ENCODE data around the gene PRR14.
A peak's percentile ranks its signal among the peaks of the same experiment; 100 is the strongest.

PRR14 gene

GRCh38 chr16:30655815-30656347 lies 5.1 kb downstream of the PRR14 start:
- Histone ChIP-seq H3K9ac (ENCODE audit: low read depth, low read length) (no peak overlapping the region), H3K9me3 (replicated peaks; ENCODE audit: low read length) (no peaks in the 10 kb centered on the region), H3K4me2 (ENCODE audit: low read length) (no peak overlapping the region), H3K27me3 (ENCODE audit: control insufficient read depth, insufficient read depth, low read length) (no peaks in the 10 kb centered on the region), H3K36me3 (ENCODE audit: insufficient read depth, low read length) (peaks cover 43% of the 10 kb centered on the region), H3K4me1 (ENCODE audit: control insufficient read depth, insufficient read depth, low read length) (peaks cover 26% of the 10 kb centered on the region), H3K4me3 (ENCODE audit: low read length) (no peak overlapping the region)

DNA sequence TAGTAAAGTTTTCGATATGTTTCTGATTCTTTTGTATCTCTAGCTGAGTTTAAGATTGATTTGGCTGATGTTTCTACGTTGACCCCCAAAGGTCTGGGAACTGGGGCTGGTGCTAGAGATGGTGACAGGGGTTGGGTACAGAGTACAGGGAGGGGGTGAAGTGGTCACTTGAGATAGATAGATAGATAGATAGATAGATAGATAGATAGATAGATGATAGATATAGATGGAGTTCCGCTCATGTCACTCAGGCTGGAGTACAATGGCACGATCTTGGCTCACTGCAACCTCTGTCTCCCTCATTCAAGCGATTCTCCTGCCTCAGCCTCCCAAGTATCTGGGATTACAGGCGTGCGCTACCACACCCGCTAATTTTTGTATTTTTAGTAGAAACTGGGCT lies 5.6 kb downstream of the PRR14 start:
- Histone ChIP-seq H3K9me3 (replicated peaks; ENCODE audit: low read length) (no peaks in the 10 kb centered on the region), H3K9ac (ENCODE audit: low read depth, low read length) (no peak overlapping the region), H3K4me1 (ENCODE audit: control insufficient read depth, insufficient read depth, low read length) (peaks cover 31% of the 10 kb centered on the region), H3K4me3 (ENCODE audit: low read length) (no peak overlapping the region), H3K27me3 (ENCODE audit: control insufficient read depth, insufficient read depth, low read length) (no peaks in the 10 kb centered on the region), H3K36me3 (ENCODE audit: insufficient read depth, low read length) (peaks cover 48% of the 10 kb centered on the region), H3K4me2 (ENCODE audit: low read length) (no peak overlapping the region)

GRCh38 chr16:30656974-30657865 lies 6.5 kb downstream of the PRR14 start:
- Histone ChIP-seq H3K4me2 (ENCODE audit: low read length) (peak overlapping the region; percentile 92), H3K36me3 (ENCODE audit: insufficient read depth, low read length) (peaks cover 56% of the 10 kb centered on the region), H3K4me3 (ENCODE audit: low read length) (peak overlapping the region; percentile 69), H3K27me3 (ENCODE audit: control insufficient read depth, insufficient read depth, low read length) (no peaks in the 10 kb centered on the region), H3K4me1 (ENCODE audit: control insufficient read depth, insufficient read depth, low read length) (peaks cover 29% of the 10 kb centered on the region), H3K9ac (ENCODE audit: low read depth, low read length) (peak overlapping the region; percentile 75), H3K9me3 (replicated peaks; ENCODE audit: low read length) (no peaks in the 10 kb centered on the region)

- peak within 1 kb of the TSS; percentile 95 for H3K4me3 ChIP-seq (ENCODE audit: low read length)
- peak within 1 kb of the TSS; percentile 98 for H3K9ac ChIP-seq (ENCODE audit: low read depth, low read length)
- peaks cover 23% of the 10 kb centered on the region for H3K4me1 ChIP-seq (ENCODE audit: control insufficient read depth, insufficient read depth, low read length)
- H3K27me3 ChIP-seq (ENCODE audit: control insufficient read depth, insufficient read depth, low read length), result no peaks in the 10 kb centered on the region
- peak within 1 kb of the TSS; percentile 92 for H3K4me2 ChIP-seq (ENCODE audit: low read length)
- H3K9me3 ChIP-seq (replicated peaks; ENCODE audit: low read length), result no peaks in the 10 kb centered on the region
- H3K36me3 ChIP-seq (ENCODE audit: insufficient read depth, low read length), result peaks cover 55% of the 10 kb centered on the region
These were observed 7.3 kb downstream of the PRR14 start, which contains the start of gene FBRS for GRCh38 chr16:30657866-30658730. Gene FBRS (plus strand): TSS chr16:30658431. CDS start chr16:30659519, 1,088 bp downstream.

DNA sequence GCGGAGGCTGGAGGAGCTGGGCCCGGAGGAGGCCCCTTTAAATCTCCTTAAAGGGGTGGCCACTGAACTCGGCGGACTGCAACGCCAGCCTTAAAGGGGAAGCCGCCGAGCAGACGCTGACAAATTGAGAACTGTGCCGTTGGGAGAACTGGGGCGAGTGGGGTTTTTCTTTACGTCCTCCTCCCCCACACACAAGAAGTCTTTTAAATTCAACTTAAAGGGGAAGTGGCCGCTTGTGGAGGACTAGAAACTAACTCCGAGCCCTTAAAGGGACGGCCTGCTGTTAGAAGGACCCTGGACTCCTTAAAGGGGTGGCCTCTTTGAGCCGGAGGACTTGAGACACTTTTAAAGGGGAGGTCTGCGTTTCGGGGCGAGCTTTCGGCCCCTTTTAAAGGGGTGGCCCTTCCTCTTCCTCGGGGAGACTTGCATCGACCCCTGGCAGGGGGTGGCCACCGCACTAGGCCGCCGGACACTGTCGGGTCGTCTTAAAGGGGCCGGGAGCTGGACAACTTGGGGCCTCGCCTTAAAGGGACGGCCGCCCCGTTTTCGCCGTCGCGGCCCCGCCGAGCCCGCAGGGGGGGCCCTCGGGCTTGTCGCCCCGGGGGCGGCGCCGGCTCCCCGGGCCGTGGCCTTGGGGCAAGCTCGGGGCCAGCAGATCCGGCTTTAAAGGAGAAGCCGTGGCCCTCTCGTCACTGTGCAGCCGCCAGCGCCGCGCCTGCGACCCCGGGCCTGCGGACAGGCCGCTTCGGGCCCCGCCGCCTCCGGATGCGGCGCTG lies 8.2 kb downstream of the PRR14 start:
- H3K4me2 ChIP-seq (ENCODE audit: low read length), result peak overlapping the region; percentile 88
- H3K36me3 ChIP-seq (ENCODE audit: insufficient read depth, low read length), result peaks cover 59% of the 10 kb centered on the region

GRCh38 chr16:30659507-30660423 lies 9.0 kb downstream of the PRR14 start:
- no peaks in the 10 kb centered on the region for H3K27me3 ChIP-seq (ENCODE audit: control insufficient read depth, insufficient read depth, low read length)
- peak overlapping the region; percentile 88 for H3K4me2 ChIP-seq (ENCODE audit: low read length)
- peak overlapping the region; percentile 98 for H3K9ac ChIP-seq (ENCODE audit: low read depth, low read length)
- peaks cover 23% of the 10 kb centered on the region for H3K4me1 ChIP-seq (ENCODE audit: control insufficient read depth, insufficient read depth, low read length)
- peaks cover 57% of the 10 kb centered on the region for H3K36me3 ChIP-seq (ENCODE audit: insufficient read depth, low read length)
- peak overlapping the region; percentile 95 for H3K4me3 ChIP-seq (ENCODE audit: low read length)
- no peaks in the 10 kb centered on the region for H3K9me3 ChIP-seq (replicated peaks; ENCODE audit: low read length)

More for the DNA sequence above, 8.2 kb downstream of the PRR14 start:
- H3K9me3 ChIP-seq (replicated peaks; ENCODE audit: low read length), result no peaks in the 10 kb centered on the region
- H3K9ac ChIP-seq (ENCODE audit: low read depth, low read length), result peak overlapping the region; percentile 98
- no peaks in the 10 kb centered on the region for H3K27me3 ChIP-seq (ENCODE audit: control insufficient read depth, insufficient read depth, low read length)
- H3K4me3 ChIP-seq (ENCODE audit: low read length), result peak overlapping the region; percentile 95
- peaks cover 23% of the 10 kb centered on the region for H3K4me1 ChIP-seq (ENCODE audit: control insufficient read depth, insufficient read depth, low read length)

DNA sequence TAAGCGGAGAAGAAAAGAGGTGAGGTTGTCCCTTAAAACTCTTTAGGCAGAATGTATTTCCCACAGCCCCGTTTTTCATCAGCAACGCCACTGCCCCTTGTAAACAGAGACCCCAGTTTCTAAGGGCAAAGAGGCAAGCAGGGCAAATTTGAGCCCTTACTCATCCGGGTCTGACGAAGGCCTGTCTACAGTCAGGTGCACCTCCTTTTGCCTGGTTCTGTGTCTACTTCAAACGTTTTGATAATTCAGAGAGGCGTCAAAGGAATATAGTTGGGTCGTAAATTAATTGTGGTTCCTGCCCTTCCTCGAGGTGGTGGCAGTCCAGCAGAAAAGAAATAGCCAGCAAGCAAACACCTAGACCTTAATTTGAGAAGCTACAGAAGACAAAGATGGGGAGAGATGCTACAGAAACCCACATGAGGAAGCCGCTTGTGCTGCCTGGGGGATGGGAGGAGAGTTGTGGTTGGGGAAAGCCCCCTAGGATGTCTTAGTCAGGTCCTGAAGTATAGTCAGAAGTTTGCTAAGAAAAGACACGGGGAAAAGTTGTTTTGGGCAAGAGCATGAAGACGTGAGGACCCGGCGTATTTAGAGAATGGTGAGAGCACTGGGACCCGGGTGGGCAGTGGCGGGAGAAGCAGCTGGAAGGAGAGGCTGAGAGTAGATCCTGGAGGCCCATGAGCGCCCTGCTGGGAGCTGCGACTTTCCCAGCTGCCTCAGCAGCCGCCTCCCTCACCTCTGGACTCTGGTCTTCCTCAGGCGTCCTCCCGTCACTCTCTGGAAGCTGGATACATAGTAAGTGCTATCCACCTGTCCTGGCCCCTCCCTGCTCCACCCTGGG lies 9.9 kb downstream of the PRR14 start:
- H3K27me3 ChIP-seq (ENCODE audit: control insufficient read depth, insufficient read depth, low read length), result no peaks in the 10 kb centered on the region
- peaks cover 58% of the 10 kb centered on the region for H3K36me3 ChIP-seq (ENCODE audit: insufficient read depth, low read length)
- peaks cover 23% of the 10 kb centered on the region for H3K4me1 ChIP-seq (ENCODE audit: control insufficient read depth, insufficient read depth, low read length)
- H3K4me3 ChIP-seq (ENCODE audit: low read length), result peak overlapping the region; percentile 95
- peak overlapping the region; percentile 88 for H3K4me2 ChIP-seq (ENCODE audit: low read length)
- no peaks in the 10 kb centered on the region for H3K9me3 ChIP-seq (replicated peaks; ENCODE audit: low read length)
- peak overlapping the region; percentile 98 for H3K9ac ChIP-seq (ENCODE audit: low read depth, low read length)

DNA sequence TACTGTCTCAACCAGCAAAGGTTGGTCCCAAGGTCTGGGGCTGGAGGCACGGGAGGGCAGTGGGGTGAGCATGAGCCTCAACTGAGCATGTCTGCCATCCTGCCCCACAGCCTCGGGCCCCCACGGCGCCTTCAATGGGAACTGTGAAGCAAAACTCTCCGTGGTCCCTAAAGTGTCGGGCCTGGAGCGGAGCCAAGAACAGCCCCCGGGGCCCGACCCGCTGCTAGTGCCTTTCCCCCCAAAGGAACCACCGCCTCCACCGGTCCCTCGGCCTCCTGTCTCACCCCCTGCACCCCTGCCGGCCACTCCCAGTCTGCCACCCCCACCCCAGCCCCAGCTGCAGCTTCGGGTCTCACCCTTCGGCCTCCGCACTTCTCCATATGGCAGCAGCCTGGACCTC lies 11.7 kb downstream of the PRR14 start:
- H3K9ac ChIP-seq (ENCODE audit: low read depth, low read length), result peak overlapping the region; percentile 27
- peaks cover 66% of the 10 kb centered on the region for H3K36me3 ChIP-seq (ENCODE audit: insufficient read depth, low read length)
- H3K4me1 ChIP-seq (ENCODE audit: control insufficient read depth, insufficient read depth, low read length), result peaks cover 16% of the 10 kb centered on the region

DNA sequence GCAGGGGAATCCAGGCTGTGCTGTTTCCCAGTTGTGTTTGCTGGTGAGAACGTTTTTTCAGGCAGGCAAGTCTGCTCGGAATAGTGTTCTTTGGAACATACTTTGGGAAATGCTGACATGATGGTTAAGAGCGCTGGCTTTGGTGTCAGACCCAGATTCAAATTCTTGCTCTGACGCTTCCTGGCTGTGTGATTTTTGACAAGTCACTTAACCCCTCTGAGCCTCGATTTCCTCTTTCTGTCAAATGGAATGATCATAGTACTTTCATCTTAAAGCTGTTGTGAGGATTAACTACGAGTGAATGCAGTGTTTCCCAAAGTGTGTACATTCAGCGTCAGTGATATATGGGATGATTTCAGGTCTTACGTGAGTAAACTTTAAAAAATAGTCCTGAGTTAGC lies 12.3 kb downstream of the PRR14 start:
- no peak overlapping the region for H3K4me3 ChIP-seq (ENCODE audit: low read length)
- H3K4me1 ChIP-seq (ENCODE audit: control insufficient read depth, insufficient read depth, low read length), result peaks cover 14% of the 10 kb centered on the region
- H3K9ac ChIP-seq (ENCODE audit: low read depth, low read length), result no peak overlapping the region
- peaks cover 72% of the 10 kb centered on the region for H3K36me3 ChIP-seq (ENCODE audit: insufficient read depth, low read length)
- no peaks in the 10 kb centered on the region for H3K9me3 ChIP-seq (replicated peaks; ENCODE audit: low read length)
- H3K4me2 ChIP-seq (ENCODE audit: low read length), result no peak overlapping the region
- no peaks in the 10 kb centered on the region for H3K27me3 ChIP-seq (ENCODE audit: control insufficient read depth, insufficient read depth, low read length)

More for the DNA sequence above, 11.7 kb downstream of the PRR14 start:
- no peaks in the 10 kb centered on the region for H3K27me3 ChIP-seq (ENCODE audit: control insufficient read depth, insufficient read depth, low read length)
- no peak overlapping the region for H3K4me3 ChIP-seq (ENCODE audit: low read length)
- no peaks in the 10 kb centered on the region for H3K9me3 ChIP-seq (replicated peaks; ENCODE audit: low read length)
- peak overlapping the region; percentile 88 for H3K4me2 ChIP-seq (ENCODE audit: low read length)
